ENCODE data around the gene SCT. TPM values are rescaled to one million over a fixed set of nuclear protein-coding genes. Genes with fewer than 3 reads are reported as not detected.

SCT gene
- total and polyA plus RNA-seq, 2 donors (not counting 3 experiments of a cell fraction or from before 2014, with no cell fraction given), result not detected

DNA sequence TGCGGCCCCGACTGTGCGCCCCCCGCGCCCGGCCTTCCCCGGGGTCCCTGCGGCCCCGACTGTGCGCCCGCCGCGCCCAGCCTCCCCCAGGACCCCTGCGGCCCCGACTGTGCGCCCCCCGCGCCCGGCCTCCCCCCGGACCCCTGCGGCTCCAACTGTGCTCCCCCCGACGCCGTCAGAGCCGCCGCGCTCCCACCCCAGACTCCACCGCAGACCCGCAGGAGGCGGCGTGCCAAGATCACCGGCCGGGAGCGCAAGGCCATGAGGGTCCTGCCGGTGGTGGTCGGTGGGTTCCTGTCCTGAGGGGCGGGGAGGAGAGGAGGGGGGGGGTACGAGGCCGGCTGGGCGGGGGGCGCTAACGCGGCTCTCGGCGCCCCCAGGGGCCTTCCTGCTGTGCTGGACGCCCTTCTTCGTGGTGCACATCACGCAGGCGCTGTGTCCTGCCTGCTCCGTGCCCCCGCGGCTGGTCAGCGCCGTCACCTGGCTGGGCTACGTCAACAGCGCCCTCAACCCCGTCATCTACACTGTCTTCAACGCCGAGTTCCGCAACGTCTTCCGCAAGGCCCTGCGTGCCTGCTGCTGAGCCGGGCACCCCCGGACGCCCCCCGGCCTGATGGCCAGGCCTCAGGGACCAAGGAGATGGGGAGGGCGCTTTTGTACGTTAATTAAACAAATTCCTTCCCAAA lies 13.2 kb upstream of the SCT start:
- dilution Hi-C loops (cut with MboI; ENCODE audit: extremely low pct_ligation_motif_present, low sequenced_read_pairs), result no loop called here

More for the DNA sequence above, 13.2 kb upstream of the SCT start:
- Histone ChIP-seq H3K79me2 (ENCODE audit: control insufficient read depth, insufficient read depth, low read length) (no peaks in the 10 kb centered on the region), H3K9me3 (replicated peaks; ENCODE audit: control insufficient read depth, insufficient read depth, low read length) (no peaks in the 10 kb centered on the region), H3K4me1 (ENCODE audit: control insufficient read depth, extremely low read depth, insufficient read depth, low read length) (peaks cover 4% of the 10 kb centered on the region), H3K4me3 (replicated peaks in 1 of 3; ENCODE audit: insufficient read depth in 1 of 3, low read depth in 1 of 3, low read length in 3 of 3) (no peak overlapping the region), H3K9me1 (replicated peaks; ENCODE audit: control insufficient read depth, extremely low read depth, insufficient read depth, low read length) (no peaks in the 10 kb centered on the region), H4K20me1 (replicated peaks; ENCODE audit: control insufficient read depth, extremely low read depth, insufficient read depth, low read length) (no peaks in the 10 kb centered on the region), H3K27ac (ENCODE audit: insufficient read depth, low read depth, low read length) (no peak overlapping the region), H3K27me3 (ENCODE audit: control insufficient read depth in 2 of 2, insufficient read depth in 2 of 2, low read length in 2 of 2) (peaks cover 27 to 45% of the 10 kb centered on the region in 2 experiments), H2AFZ (ENCODE audit: low read depth, low read length) (no peak overlapping the region), H3K4me2 (ENCODE audit: insufficient read depth, low read length) (no peak overlapping the region), H3K9ac (replicated peaks; ENCODE audit: extremely low read depth, insufficient read depth, low read length) (no peak overlapping the region), H3K36me3 (ENCODE audit: control insufficient read depth in 2 of 2, extremely low read depth in 1 of 2, insufficient read depth in 2 of 2, low read length in 2 of 2) (peaks cover 0 to 12% of the 10 kb centered on the region in 2 experiments)
- no TSS peak for BruUV-seq (replicated peaks)
- CTCF ChIA-PET, result interaction anchor here (0.6 to 1.1 kb wide), 2 partner anchors 45 to 56 kb away, joined by 3 read pairs; partner anchors contain the start of gene TMEM80
- POLR2A ChIA-PET, result no interaction called here
- DNase-seq (ENCODE audit: low read depth, low spot score), result no peak
- intact Hi-C loops (cut with micrococcal nuclease), result no loop called here
- FAIRE-seq, result no peak
- TF ChIP-seq POLR2AphosphoS5 (IDR thresholded peaks at IDR 0.05; ENCODE audit: insufficient read depth, low read depth, low read length) (no peak), JUN (IDR thresholded peaks at IDR 0.05; ENCODE audit: borderline replicate concordance, insufficient read depth, insufficient read length, low read depth) (no peak), EZH2 (IDR thresholded peaks at IDR 0.05; ENCODE audit: borderline replicate concordance, low read depth, low read length, severe bottlenecking) (no peak), MYC (IDR thresholded peaks at IDR 0.05; ENCODE audit: low read depth, low read length) (no peak), GATA2 (IDR thresholded peaks at IDR 0.05; ENCODE audit: insufficient read depth, insufficient read length, low read depth, low read length) (no peak), FOS (IDR thresholded peaks at IDR 0.05; ENCODE audit: borderline replicate concordance, insufficient read depth, low read length) (no peak), POLR2A (IDR thresholded peaks at IDR 0.05; ENCODE audit: low read depth, low read length) (no peak)
- TF ChIP-seq, protein P1, sequence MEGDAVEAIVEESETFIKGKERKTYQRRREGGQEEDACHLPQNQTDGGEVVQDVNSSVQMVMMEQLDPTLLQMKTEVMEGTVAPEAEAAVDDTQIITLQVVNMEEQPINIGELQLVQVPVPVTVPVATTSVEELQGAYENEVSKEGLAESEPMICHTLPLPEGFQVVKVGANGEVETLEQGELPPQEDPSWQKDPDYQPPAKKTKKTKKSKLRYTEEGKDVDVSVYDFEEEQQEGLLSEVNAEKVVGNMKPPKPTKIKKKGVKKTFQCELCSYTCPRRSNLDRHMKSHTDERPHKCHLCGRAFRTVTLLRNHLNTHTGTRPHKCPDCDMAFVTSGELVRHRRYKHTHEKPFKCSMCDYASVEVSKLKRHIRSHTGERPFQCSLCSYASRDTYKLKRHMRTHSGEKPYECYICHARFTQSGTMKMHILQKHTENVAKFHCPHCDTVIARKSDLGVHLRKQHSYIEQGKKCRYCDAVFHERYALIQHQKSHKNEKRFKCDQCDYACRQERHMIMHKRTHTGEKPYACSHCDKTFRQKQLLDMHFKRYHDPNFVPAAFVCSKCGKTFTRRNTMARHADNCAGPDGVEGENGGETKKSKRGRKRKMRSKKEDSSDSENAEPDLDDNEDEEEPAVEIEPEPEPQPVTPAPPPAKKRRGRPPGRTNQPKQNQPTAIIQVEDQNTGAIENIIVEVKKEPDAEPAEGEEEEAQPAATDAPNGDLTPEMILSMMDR (IDR thresholded peaks at IDR 0.05; ENCODE audit: extremely low read depth in 1 of 2, insufficient read depth in 1 of 2, low read depth in 1 of 2, low read length in 2 of 2), result no peak
- TF ChIP-seq, protein P2, sequence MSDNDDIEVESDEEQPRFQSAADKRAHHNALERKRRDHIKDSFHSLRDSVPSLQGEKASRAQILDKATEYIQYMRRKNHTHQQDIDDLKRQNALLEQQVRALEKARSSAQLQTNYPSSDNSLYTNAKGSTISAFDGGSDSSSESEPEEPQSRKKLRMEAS (IDR thresholded peaks at IDR 0.05; ENCODE audit: insufficient read depth, insufficient read length), result no peak

Data from endothelial cell of umbilical vein (primary cell).